GM21576 (cell line): Measurements from ENCODE around the gene HUS1.
"Not testable (repeated sequence)": the region's sequence is repeated elsewhere in the genome, so short reads cannot be mapped to it uniquely, and the experiment has no call there.

Experiments used
- ATAC-seq: cut with Tn5 transposase; IDR thresholded peaks from one replicate; pipeline ENCODE4 v1.9.1; 2021; ENCODE audit warnings: mild to moderate bottlenecking, moderate library complexity; ENCODE audit not compliant: unreplicated experiment

The HUS1 gene

GRCh38 chr7:47979145-47979831, at the start of gene HUS1:
TSS of gene HUS1 (minus strand) at chr7:47979615. CDS start at chr7:47979519, 96 bp downstream.
- ATAC-seq = peak; percentile 99

- no peak for ATAC-seq
Measured at GRCh38 chr7:48028938-48029337, 49.5 kb upstream of the HUS1 start, which contains the start of gene SUN3. TSS of gene SUN3 (minus strand) at chr7:48029107. CDS start at chr7:48028938, 169 bp downstream.

DNA sequence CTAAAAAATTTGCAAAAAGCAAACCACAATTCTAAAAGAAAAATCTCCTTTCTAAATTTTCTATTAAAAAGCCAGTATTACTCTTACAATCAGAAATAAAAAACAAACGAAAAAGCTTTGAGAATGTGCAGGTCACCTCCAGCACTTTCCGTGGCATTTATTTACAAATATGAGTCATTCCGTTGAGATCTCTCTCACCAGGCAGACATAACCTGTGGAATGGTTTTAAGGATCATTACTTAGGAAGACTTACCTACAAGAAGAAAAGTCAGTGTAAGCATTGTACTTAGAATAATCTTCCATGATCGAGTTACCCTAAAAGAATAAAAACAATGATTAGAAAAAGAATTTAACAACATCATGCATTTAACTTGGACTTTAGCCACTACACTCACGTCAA, 46.2 kb upstream of the HUS1 start:
- ATAC-seq = no peak

DNA sequence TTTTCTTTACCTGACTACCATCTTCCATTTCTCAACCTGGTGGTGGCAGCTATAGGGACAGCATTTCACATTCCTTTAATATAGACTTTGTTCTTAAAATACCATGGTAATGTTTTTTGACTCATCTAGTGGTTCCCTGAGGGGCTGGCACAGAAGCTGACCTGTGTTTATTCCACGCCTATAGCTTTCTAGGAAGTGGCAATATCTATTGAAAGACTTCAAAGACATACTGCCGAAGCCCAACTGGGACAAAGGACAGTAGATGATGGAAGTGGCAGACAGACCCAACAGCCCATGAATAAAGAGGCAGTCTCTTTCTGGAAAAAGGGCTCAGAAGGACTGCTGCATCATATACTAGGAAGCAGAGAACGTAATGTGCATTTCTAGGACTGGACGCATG, 38.3 kb upstream of the HUS1 start:
- ATAC-seq = no peak

DNA sequence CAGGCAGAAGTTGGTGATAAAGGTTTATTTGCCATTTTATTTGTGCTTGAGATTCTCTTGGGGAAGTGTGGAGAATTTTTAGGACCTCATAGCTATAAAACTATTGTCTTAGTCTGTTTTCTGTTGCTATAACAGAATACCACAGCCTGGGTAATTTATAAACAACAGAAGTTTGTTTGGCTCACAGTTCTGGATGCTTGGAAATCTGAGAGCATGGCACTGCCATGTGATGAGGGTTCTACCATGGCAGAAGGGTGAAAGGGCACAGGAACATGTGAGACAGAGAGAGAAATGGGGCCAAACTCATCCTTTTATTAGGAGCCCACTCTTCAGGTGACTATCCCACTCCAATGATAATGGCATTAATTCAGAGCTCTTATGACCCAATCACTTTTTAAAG, 37.2 kb upstream of the HUS1 start:
- ATAC-seq = no peak

- no peak for ATAC-seq
Measured at GRCh38 chr7:48011951-48012350, 32.5 kb upstream of the HUS1 start.

DNA sequence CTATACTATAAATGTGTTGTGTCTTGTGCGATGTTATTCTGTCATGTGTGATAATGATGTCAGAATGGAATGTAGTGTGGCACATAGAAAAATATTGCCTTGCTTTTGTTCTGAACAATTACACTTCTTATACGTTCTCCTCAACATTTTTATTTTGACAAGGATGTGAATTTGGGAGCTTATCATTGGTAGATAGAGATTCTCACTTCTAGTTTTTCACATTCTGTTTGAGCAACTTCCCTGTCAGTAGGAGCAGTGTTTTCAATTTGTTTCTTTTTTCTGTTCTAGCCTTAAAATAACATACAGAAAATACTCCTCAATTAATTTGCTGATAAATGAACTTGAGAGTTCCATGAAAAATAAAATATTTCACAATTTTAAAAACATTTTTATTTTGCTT, 31.9 kb upstream of the HUS1 start:
- no peak for ATAC-seq

- no peak for ATAC-seq
Measured at GRCh38 chr7:48009954-48010353, 30.5 kb upstream of the HUS1 start.

DNA sequence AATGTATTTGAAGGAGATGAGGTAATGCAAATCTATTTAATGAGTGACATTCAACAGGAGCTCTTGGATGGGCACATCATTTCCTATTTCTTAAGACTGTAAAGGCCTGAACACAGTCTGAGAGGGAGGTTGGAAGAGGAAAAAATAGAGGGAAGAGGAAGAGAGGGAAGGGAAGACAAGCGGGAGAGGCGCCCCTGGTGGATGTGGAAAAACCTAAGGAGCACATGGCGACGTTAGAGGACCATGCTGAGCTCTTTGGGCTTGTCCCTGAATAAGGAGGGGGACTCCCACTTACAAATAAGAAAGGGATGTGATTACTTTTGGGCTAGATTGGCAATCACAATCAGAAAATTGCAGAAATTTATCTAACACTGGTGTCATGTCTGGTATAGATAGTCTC, 29.8 kb upstream of the HUS1 start:
- ATAC-seq = no peak

DNA sequence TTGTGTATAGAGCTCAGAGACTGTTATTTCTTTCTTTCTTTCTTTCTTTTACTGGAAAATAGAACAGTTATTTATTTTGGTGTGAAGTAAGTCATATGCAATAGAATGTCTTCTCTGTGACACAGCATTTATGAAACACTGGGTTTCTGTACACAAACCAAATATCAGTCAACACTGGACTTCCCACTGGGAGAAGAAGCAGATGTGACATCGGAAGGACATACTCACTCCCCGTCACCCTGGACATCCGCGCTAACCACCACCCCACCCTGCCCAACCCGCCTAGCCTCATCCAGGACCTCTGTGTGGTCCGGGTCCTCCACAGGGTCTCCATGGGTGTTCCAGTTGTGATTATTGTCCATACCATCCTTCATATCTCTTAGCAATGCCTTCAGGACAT, 27.5 kb upstream of the HUS1 start:
- ATAC-seq = no peak

DNA sequence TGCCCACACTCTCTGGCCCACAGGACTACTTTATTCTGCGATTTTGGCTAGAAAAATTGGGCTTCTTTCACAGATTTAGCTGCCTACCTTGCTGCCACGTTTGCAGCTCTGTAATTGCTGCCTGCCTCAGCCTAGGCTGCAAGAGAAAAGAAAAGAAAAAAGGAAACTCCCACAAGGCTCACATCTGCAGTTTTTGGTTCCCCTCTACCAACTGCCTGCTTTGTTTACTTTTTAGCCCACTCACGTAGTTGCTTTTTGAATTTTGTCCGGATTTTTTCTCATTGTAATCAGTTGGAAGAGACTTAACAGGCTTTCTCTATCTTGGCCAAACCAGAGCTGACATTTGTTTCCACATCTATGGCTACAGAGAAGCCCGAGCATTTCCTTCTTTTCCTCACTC, 25.2 kb upstream of the HUS1 start:
- ATAC-seq = peak; percentile 83

- ATAC-seq = no peak
Measured at GRCh38 chr7:48004032-48004431, 24.6 kb upstream of the HUS1 start.

DNA sequence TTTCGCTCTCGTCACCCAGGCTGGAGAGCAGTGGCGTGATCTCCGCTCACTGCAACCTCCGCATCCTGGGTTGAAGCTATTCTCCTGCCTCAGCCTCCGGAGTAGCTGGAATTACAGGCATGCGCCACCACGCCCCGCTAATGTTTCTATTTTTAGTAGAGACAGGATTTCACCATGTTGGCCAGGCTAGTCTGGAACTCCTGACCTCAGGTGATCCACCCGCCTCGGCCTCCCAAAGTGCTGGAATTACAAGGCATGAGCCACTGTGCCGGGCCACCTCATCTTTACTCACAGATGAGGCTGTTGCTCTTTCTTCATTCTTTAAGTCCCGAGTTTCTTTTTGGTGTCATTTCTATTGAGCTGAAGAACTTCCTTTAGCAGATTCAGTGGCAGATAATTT, 20.7 kb upstream of the HUS1 start:
- ATAC-seq = not testable (repeated sequence)

DNA sequence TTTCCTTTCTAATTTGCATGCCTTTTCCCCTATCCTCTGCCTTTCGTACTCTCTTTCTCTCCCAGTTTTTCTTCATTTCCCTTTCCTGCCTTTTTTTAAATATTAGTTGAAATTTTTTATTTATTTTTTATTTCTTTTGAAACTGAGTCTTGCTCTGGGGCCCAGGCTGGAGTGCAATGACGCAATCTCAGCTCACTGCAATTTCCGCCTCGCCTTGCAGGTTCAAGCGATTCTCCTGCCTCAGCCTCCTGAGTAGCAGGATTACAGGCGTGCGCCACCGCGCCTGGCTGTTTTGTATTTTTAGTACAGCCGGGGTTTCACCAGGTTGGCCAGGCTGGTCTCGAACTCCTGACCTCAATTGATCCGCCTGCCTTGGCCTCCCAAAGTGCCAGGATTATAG, 20.0 kb upstream of the HUS1 start:
- no peak for ATAC-seq

DNA sequence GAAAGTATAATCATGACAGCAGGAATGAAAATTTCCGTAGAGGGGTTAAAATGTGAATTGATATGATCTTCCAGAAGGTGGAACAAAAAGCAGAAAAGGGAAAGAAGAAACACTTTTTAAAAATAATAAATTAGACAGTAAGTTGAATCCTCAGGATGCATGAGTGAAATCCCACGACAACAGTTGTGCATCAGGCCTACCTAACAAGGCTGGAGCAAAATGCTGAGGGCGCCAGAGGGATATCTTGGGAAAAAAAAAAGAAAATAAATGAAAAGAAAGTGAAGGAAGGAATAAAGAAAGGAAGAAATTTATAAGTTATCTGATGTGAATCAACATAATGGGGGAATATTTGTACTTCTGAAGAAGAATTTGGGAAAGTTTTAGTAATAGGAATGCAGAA, 13.0 kb upstream of the HUS1 start:
- ATAC-seq = no peak

DNA sequence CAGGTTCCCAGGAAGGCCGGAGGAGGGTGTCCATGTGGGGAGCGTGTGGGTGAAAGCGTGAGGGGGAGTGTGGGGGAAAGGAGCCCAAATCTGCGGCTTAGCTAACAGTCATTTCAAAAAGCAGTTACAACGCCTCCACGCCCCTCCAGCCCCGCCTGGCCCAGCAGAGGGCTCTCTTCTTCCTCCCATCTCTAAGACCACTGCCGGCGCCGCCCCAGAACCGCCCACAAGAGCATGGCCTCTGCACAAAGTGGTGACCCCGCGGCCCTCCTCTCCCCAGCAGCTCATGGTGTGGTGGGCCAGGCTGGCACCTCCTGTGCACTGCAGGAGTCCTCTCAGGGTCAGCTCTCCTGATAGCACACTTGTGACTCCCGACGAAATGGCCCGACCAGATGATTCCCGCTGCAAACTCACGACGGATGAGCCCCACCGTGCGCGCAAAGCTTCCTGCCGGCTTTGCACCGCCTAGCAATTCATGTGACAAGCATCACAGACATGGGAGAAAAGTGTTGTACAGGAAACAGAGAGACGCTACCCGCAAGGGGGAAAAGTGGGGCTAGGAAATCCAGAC, 12.4 kb upstream of the HUS1 start:
- ATAC-seq = peak; percentile 99

DNA sequence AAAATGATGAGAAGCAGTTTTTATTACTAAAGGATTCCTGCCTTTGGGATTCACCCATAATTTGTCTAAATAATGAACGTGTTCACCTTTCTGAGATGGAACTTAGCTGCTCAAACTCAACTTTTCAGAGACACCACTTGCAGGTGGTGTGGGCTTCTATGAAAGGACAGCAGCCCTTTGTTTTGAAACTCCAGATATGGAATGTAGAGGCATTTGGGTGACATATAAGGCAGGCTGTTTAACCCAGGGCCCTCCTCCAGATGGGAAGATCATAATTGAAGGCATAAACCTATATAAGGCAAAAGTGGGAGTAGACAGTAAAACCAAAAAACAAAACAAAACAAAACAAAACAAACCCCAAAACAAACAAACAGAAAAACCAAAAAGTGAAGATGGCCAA, 11.9 kb upstream of the HUS1 start:
- ATAC-seq = no peak

DNA sequence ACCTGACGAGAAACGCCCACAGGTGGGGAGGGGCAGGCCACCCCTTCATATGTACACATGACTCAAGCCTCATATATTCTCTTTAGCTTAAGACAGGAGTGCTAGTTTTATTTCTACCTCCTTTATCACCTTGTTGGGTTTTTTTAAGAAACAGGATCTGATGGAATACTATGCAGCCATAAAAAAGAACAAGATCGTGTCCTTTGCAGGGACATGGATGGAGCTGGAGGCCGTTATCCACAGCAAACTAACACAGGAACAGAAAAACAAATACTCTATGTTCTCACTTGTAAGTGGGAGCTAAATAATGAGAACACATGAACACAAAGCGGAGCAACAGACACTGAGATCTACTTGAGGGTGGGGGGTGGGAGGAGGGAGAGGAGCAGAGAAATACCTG, 11.2 kb upstream of the HUS1 start:
- no peak for ATAC-seq

GRCh38 chr7:47989607-47990400, 10.4 kb upstream of the HUS1 start:
- ATAC-seq = not testable (repeated sequence)

- ATAC-seq = no peak
Measured at GRCh38 chr7:47988496-47989386, 9.3 kb upstream of the HUS1 start.

DNA sequence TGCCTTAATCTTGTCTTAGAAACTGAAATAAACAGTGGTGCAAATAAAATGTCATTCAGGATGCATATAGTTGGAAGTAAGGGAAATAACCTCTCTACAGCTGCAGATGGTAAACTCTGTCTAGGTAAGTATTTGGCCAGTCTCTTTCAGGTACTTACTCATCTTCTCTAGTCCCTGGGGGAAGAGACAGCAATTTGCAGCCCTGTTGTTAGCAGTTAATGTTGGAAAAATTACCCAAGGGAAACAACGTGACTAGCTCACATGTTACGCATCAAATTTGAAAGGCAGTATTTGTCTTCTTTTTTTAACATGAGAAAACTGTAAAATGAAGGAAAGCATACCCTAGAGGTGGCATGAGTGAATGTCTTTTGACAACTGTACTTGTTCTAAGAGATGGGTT, 3.2 kb upstream of the HUS1 start:
- ATAC-seq = no peak
